Panc1 (cell line): ENCODE results near the gene FTSJ1. TPM values are rescaled to one million over a fixed set of nuclear protein-coding genes. Genes with fewer than 3 reads are reported as not detected.

Experiments
- ATAC-seq: fragments of 200-7000 bp; cut with Tn5 transposase; 2 replicates; pipeline ENCODE4 v1.9.1; 2020; ENCODE audit warnings: mild to moderate bottlenecking, moderate library complexity
- BruUV-seq: library from RNA; stranded (reverse); fragments of 400-500 nt; replicated peaks from 2 replicates; lab custom pipeline; 2021; lab: Mats Ljungman, UMichigan
- CTCF ChIA-PET: fragments of 300-600 bp; sonication (Branson Sonifier 250); formaldehyde crosslinking; loops from one replicate; lab custom pipeline; 2022; ENCODE audit warnings: antibody characterized with exemption; lab: Charles Lee
- POLR2A ChIA-PET: fragments of 300-600 bp; sonication (Branson Sonifier 250); formaldehyde crosslinking; loops from one replicate; lab custom pipeline; 2022; ENCODE audit warnings: antibody characterized with exemption; lab: Charles Lee
- DNase-seq: peaks from one replicate; pipeline ENCODE4 v3.0.0-alpha.2; 2010; ENCODE audit warnings: low read depth, low spot score
- H3K27ac ChIP-seq: 2 replicates; pipeline ENCODE4 v1.5.1; 2011; ENCODE audit warnings: mild to moderate bottlenecking, low read length, inconsistent platforms
- H3K27me3 ChIP-seq: fragments of 200-500 bp; sonication (Bioruptor generic); 2 replicates; pipeline ENCODE4 v1.6.0; 2014; ENCODE audit warnings: low read length, inconsistent platforms; ENCODE audit not compliant: control insufficient read depth, insufficient read depth
- H3K36me3 ChIP-seq: fragments of 200-500 bp; sonication (Bioruptor generic); 2 replicates; pipeline ENCODE4 v1.5.1; 2014; ENCODE audit warnings: inconsistent platforms, mild to moderate bottlenecking, low read length, moderate library complexity; ENCODE audit not compliant: control insufficient read depth, insufficient read depth
- H3K4me1 ChIP-seq: 2 replicates; pipeline ENCODE4 v1.5.1; 2011; ENCODE audit warnings: inconsistent platforms, mild to moderate bottlenecking, low read length, moderate library complexity; ENCODE audit not compliant: control insufficient read depth, insufficient read depth
- H3K4me3 ChIP-seq, 2 experiments: 2 replicates each; pipeline ENCODE4 v1.5.1; 2011 to 2012; ENCODE audit warnings: low read depth in 2 of 2, low read length in 2 of 2, mild to moderate bottlenecking in 2 of 2, inconsistent platforms in 1 of 2, moderate library complexity in 1 of 2
- H3K9me3 ChIP-seq: fragments of 200-500 bp; sonication (Bioruptor generic); 2 replicates; pipeline ENCODE4 v1.5.1; 2014; ENCODE audit warnings: low read depth, mild to moderate bottlenecking, inconsistent platforms, low read length, moderate library complexity; ENCODE audit not compliant: control insufficient read depth, insufficient read depth
- POLR2AphosphoS5 ChIP-seq: IDR thresholded peaks from 2 replicates; pipeline ENCODE4 v1.6.1; 2012; ENCODE audit warnings: mild to moderate bottlenecking, low read depth, low read length, moderate library complexity
- SIN3A ChIP-seq: IDR thresholded peaks from 2 replicates; pipeline ENCODE4 v1.6.1; 2012; ENCODE audit warnings: low read depth, mild to moderate bottlenecking, low read length, moderate library complexity, borderline replicate concordance; ENCODE audit not compliant: insufficient read depth
- TCF7L2 ChIP-seq: IDR thresholded peaks from 2 replicates; pipeline ENCODE4 v1.6.1; 2011; ENCODE audit warnings: mild to moderate bottlenecking, low read depth, low read length, inconsistent platforms
- in situ Hi-C: cut with HindIII; loops from 2 replicates; pipeline ENCODE4 v1.10.0; 2016; ENCODE audit warnings: low sequenced_read_pairs, low pct_unique_long_range_greater_than_20kb
- intact Hi-C: fragments of 100-400 bp; cut with micrococcal nuclease; formaldehyde crosslinking; loops from one replicate; pipeline ENCODE4 v1.10.0; 2022; ENCODE audit not compliant: unreplicated experiment
- total RNA-seq: library from RNA; stranded (reverse); gene quantifications from one replicate; pipeline ENCODE4 v1.2.1, GENCODE V29; 2021; ENCODE audit not compliant: unreplicated experiment
- TF ChIP-seq, protein P1 (sequence below): fragments of 450-650 bp; IDR thresholded peaks from 2 replicates; pipeline ENCODE4 v1.5.1; 2017; ENCODE audit warnings: mild to moderate bottlenecking
- TF ChIP-seq, protein P2 (sequence below), 2 experiments: IDR thresholded peaks; 2 replicates each; pipeline ENCODE4 v1.6.1; 2011 to 2012; ENCODE audit warnings: low read depth in 2 of 2, control low read depth in 1 of 2, low read length in 1 of 2, mild to moderate bottlenecking in 1 of 2, moderate library complexity in 1 of 2; ENCODE audit not compliant: insufficient read depth in 1 of 2

FTSJ1 gene
- total RNA-seq, 1 experiment from 2014 or later: 43.1 TPM

DNA sequence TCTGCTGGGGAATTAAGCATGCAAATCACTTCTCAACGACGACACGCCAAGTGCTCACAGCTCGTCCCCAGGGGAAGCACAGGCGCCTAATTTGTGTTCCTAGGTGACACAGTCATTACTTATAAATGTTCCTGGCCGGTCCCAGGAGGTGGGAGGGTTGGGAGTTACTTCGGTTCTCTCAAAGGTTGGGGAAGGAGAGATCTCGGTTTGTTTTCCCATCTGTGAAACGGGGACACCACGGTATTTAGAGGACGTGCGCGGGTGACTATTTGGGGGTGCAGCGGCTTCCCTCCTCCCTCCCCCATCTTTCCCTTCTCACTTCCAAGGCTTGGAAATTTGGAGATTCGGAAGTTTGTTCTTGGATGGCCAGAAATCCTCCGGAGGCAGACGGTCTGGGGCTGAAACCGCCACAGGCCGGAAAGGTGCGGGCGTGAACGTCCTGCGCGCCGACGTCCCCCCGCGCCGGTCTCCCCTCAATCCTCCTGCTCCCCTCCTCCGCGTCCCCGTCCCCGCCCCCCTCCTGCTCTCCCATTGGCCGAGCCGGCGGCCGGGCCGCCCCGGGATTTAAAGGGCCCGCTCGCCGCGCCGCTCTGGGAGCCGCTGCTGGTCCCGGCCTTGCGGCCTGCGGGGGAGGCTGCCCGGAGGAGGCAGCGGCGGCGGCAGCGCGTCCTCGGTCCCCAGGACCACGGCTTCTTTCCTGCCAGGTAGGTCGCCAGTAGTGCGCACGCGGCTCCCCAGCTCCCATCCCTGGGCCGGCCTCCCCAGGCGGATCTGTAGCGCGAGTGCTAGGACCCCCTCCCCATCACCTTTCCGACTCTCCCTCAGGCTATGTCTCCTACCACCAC lies 32.6 kb downstream of the FTSJ1 start, which contains the start of gene PORCN:
TSS of gene PORCN (plus strand) at position 593 of the 845 bp plus-strand sequence. CDS start 829 bp downstream, outside the sequence.
- no peaks in the 10 kb centered on the region for H3K4me1 ChIP-seq
- POLR2A ChIA-PET: no interaction called here
- no peaks in the 10 kb centered on the region for H3K27me3 ChIP-seq
- ATAC-seq (peak; percentile 97), DNase-seq (no peak)
- H3K27ac ChIP-seq: peak within 1 kb of the TSS; percentile 88
- no peaks in the 10 kb centered on the region for H3K9me3 ChIP-seq
- H3K36me3 ChIP-seq: no peaks in the 10 kb centered on the region
- CTCF ChIA-PET: no interaction called here
- in situ Hi-C loops: no loop called here
- peak within 1 kb of the TSS; percentile 73 to 84 for H3K4me3 ChIP-seq
- intact Hi-C loops: loop anchor here (10.0 kb wide), 1 partner anchor 424 kb away; no protein-coding TSS in a partner anchor
- TF ChIP-seq, protein P1, sequence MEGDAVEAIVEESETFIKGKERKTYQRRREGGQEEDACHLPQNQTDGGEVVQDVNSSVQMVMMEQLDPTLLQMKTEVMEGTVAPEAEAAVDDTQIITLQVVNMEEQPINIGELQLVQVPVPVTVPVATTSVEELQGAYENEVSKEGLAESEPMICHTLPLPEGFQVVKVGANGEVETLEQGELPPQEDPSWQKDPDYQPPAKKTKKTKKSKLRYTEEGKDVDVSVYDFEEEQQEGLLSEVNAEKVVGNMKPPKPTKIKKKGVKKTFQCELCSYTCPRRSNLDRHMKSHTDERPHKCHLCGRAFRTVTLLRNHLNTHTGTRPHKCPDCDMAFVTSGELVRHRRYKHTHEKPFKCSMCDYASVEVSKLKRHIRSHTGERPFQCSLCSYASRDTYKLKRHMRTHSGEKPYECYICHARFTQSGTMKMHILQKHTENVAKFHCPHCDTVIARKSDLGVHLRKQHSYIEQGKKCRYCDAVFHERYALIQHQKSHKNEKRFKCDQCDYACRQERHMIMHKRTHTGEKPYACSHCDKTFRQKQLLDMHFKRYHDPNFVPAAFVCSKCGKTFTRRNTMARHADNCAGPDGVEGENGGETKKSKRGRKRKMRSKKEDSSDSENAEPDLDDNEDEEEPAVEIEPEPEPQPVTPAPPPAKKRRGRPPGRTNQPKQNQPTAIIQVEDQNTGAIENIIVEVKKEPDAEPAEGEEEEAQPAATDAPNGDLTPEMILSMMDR: no peak
- TF ChIP-seq SIN3A (0 out of 2 replicates have a peak, but pooled peaks have one; percentile 26), TCF7L2 (no peak), POLR2AphosphoS5 (peak; percentile 55; the same call in 1 of the 2 replicates)
- no TSS peak for BruUV-seq

DNA sequence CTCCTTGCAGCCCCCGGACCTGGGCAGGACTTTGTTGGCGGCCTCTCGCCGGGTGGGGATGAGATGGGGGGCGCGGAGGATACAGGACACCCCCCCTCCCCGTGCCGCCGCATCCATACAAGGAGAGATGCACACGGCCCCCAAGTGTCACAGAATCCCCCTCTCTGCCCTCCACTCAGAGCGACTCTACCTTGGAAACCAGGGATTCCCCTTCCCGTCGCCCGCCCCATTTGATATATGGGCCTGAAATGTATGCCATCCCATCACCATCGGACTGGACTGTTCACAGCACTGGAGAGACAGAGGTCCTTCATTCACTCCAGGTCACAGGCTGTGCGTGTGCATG lies 33.2 kb downstream of the FTSJ1 start:
- no TSS peak for BruUV-seq
- POLR2A ChIA-PET: no interaction called here
- intact Hi-C loops: loop anchor here (10.0 kb wide), 1 partner anchor 424 kb away; no protein-coding TSS in a partner anchor

More for the DNA sequence above, 33.2 kb downstream of the FTSJ1 start:
- H3K4me3 ChIP-seq: peak overlapping the region; percentile 73 to 84
- ATAC-seq (peak; percentile 35; the same call in 1 of the 2 replicates), DNase-seq (no peak)
- no peaks in the 10 kb centered on the region for H3K4me1 ChIP-seq
- H3K36me3 ChIP-seq: no peaks in the 10 kb centered on the region
- no peaks in the 10 kb centered on the region for H3K9me3 ChIP-seq
- in situ Hi-C loops: no loop called here
- TF ChIP-seq, protein P2, sequence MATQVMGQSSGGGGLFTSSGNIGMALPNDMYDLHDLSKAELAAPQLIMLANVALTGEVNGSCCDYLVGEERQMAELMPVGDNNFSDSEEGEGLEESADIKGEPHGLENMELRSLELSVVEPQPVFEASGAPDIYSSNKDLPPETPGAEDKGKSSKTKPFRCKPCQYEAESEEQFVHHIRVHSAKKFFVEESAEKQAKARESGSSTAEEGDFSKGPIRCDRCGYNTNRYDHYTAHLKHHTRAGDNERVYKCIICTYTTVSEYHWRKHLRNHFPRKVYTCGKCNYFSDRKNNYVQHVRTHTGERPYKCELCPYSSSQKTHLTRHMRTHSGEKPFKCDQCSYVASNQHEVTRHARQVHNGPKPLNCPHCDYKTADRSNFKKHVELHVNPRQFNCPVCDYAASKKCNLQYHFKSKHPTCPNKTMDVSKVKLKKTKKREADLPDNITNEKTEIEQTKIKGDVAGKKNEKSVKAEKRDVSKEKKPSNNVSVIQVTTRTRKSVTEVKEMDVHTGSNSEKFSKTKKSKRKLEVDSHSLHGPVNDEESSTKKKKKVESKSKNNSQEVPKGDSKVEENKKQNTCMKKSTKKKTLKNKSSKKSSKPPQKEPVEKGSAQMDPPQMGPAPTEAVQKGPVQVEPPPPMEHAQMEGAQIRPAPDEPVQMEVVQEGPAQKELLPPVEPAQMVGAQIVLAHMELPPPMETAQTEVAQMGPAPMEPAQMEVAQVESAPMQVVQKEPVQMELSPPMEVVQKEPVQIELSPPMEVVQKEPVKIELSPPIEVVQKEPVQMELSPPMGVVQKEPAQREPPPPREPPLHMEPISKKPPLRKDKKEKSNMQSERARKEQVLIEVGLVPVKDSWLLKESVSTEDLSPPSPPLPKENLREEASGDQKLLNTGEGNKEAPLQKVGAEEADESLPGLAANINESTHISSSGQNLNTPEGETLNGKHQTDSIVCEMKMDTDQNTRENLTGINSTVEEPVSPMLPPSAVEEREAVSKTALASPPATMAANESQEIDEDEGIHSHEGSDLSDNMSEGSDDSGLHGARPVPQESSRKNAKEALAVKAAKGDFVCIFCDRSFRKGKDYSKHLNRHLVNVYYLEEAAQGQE (IDR thresholded peaks at IDR 0.05; ENCODE audit: insufficient read depth in 1 of 2, low read depth in 2 of 2, low read length in 1 of 2): no peak
- TF ChIP-seq, protein P1: no peak
- TF ChIP-seq TCF7L2: no peak
- no peaks in the 10 kb centered on the region for H3K27me3 ChIP-seq
- peak overlapping the region; percentile 57 for H3K27ac ChIP-seq
- CTCF ChIA-PET: no interaction called here
